Measurements from ENCODE around the gene LEFTY1. TPM values are rescaled to one million over a fixed set of nuclear protein-coding genes. Genes with fewer than 3 reads are reported as not detected.

The LEFTY1 gene
- polyA plus RNA-seq, 4 donors = 0.46 to 7.0 (median 4.9) TPM

GRCh38 chr1:225876900-225877510 lies 11.9 kb downstream of the LEFTY1 start:
- no peak for DNase-seq (ENCODE audit: low read depth in 4 of 4, low spot score in 3 of 4)

- no peak for DNase-seq (ENCODE audit: low read depth in 4 of 4, low spot score in 3 of 4)
Observed at GRCh38 chr1:225875044-225875815, 13.7 kb downstream of the LEFTY1 start.

- no peak for DNase-seq (ENCODE audit: low read depth in 4 of 4, low spot score in 3 of 4)
Observed at GRCh38 chr1:225874431-225874830, 14.5 kb downstream of the LEFTY1 start.

GRCh38 chr1:225873281-225873850 lies 15.6 kb downstream of the LEFTY1 start:
- DNase-seq (ENCODE audit: low read depth in 4 of 4, low spot score in 3 of 4) = no peak

- no peak for DNase-seq (ENCODE audit: low read depth in 4 of 4, low spot score in 3 of 4)
Observed at GRCh38 chr1:225872075-225872430, 16.9 kb downstream of the LEFTY1 start.

GRCh38 chr1:225871359-225872074 lies 17.4 kb downstream of the LEFTY1 start:
- no peak for DNase-seq (ENCODE audit: low read depth in 4 of 4, low spot score in 3 of 4)

GRCh38 chr1:225870911-225871310 lies 18.0 kb downstream of the LEFTY1 start:
- no peak for DNase-seq (ENCODE audit: low read depth in 4 of 4, low spot score in 3 of 4)

- no peak for DNase-seq (ENCODE audit: low read depth in 4 of 4, low spot score in 3 of 4)
Observed at GRCh38 chr1:225868631-225869330, 20.2 kb downstream of the LEFTY1 start.

- no peak for DNase-seq (ENCODE audit: low read depth in 4 of 4, low spot score in 3 of 4)
Observed at GRCh38 chr1:225866981-225867380, 22.0 kb downstream of the LEFTY1 start.

- DNase-seq (ENCODE audit: low read depth in 4 of 4, low spot score in 3 of 4) = no peak
Observed at GRCh38 chr1:225866061-225866837, 22.7 kb downstream of the LEFTY1 start.

- no peak for DNase-seq (ENCODE audit: low read depth in 4 of 4, low spot score in 3 of 4)
Observed at GRCh38 chr1:225865514-225865913, 23.4 kb downstream of the LEFTY1 start.

GRCh38 chr1:225863167-225863566 lies 25.8 kb downstream of the LEFTY1 start:
- no peak for DNase-seq (ENCODE audit: low read depth in 4 of 4, low spot score in 3 of 4)

GRCh38 chr1:225862581-225862950 lies 26.4 kb downstream of the LEFTY1 start:
- DNase-seq (ENCODE audit: low read depth in 4 of 4, low spot score in 3 of 4) = no peak

- no peak for DNase-seq (ENCODE audit: low read depth in 4 of 4, low spot score in 3 of 4)
Observed at GRCh38 chr1:225861834-225862580, 26.9 kb downstream of the LEFTY1 start.

GRCh38 chr1:225860876-225861441 lies 28.0 kb downstream of the LEFTY1 start:
- no peak for DNase-seq (ENCODE audit: low read depth in 4 of 4, low spot score in 3 of 4)

GRCh38 chr1:225860107-225860506 lies 28.8 kb downstream of the LEFTY1 start:
- DNase-seq (ENCODE audit: low read depth in 4 of 4, low spot score in 3 of 4) = no peak

- DNase-seq (ENCODE audit: low read depth in 4 of 4, low spot score in 3 of 4) = no peak
Observed at GRCh38 chr1:225859151-225859550, 29.8 kb downstream of the LEFTY1 start.

- no peak for DNase-seq (ENCODE audit: low read depth in 4 of 4, low spot score in 3 of 4)
Observed at GRCh38 chr1:225857256-225857655, 31.7 kb downstream of the LEFTY1 start.
